ENCODE measurements around the gene TBC1D5.
"Not testable (repeated sequence)": the region's sequence is repeated elsewhere in the genome, so short reads cannot be mapped to it uniquely, and the experiment has no call there.

TBC1D5 gene

DNA sequence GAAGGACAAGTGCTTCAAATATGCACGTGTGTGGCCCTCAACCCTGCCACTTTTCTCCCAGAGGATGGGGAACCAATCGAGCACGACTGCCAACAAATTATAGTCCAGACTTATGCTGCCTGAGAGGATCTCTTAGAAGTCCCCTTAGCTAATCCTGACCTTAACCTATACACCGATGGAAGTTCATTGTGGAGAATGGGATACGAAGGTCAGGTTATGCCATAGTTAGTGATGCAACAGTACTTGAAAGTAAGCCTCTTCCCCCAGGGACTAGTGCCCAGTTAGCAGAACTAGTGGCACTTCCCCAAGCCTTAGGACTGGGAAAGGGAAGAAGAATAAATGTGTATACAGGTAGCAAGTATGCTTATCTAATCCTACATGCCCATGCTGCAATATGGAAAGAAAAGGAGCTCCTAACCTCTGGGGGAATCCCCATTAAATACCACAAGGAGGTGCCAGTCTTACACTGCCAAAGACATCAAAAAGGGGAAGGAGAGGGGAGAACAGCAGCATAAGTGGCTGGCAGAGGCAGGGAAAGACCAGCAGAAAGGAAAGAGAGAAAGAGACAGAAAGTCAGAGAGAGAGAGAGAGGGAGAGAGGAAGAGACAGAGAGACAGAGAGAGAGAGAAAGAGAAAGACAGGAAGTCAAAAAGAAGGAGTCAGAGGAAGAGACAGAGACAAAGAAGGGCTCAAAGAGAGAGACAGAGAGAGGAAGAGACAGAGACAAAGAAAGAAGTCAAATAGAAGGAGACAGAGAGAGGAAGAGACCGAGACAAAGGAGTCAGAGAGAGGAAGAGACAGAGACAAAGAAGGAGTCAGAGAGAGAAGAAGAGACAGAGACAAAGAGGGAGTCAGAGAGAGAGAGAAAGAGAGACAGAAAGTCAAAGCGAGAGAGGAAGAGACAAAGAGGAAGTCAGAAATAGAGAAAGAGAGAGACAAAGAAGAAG is 37.1 kb upstream of the TBC1D5 start:
- H4K20me1 ChIP-seq (ENCODE audit: insufficient read depth, low read length, poor library complexity, severe bottlenecking); H3K4me3 ChIP-seq (ENCODE audit: low read length, poor library complexity, severe bottlenecking); H3F3A ChIP-seq (ENCODE audit: low read depth); H3K36me3 ChIP-seq (ENCODE audit: insufficient read depth, low read length); H3K9ac ChIP-seq (ENCODE audit: low read depth, low read length, poor library complexity, severe bottlenecking); H2AFZ ChIP-seq (ENCODE audit: low read length); H3K9me2 ChIP-seq (replicated peaks; ENCODE audit: low read depth, low read length); H3K27me3 ChIP-seq (ENCODE audit: insufficient read depth, low read length, poor library complexity, severe bottlenecking); H3K4me1 ChIP-seq (ENCODE audit: insufficient read depth, low read length, poor library complexity, severe bottlenecking): not testable (repeated sequence)
- Histone ChIP-seq H3K79me2 (ENCODE audit: insufficient read depth, low read length) (peaks cover 22% of the 10 kb centered on the region; the same call in 1 of the 2 replicates), H3K9me3 (ENCODE audit: insufficient read depth, low read depth, low read length) (peaks cover 27% of the 10 kb centered on the region; the same call in 1 of the 2 replicates), H3K4me2 (ENCODE audit: low read depth, low read length, poor library complexity, severe bottlenecking) (peak overlapping the region; percentile 14)

DNA sequence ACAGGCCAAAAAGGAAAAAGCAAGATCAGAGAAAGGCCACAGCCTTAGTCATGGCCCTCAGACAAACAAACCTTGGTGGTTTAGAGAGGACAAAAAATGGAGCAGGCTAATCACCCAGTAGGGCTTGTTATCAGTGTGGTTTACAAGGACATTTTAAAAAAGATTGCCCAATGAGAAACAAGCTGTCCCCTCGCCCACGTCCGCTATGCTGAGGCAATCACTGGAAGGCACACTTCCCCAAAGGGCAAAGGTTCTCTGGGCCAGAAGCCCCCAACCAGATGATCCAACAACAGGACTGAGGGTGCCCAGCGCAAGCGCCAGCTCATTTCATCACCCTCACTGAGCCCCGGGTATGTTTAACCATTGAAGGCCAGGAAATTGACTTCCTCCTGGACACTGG is 34.9 kb upstream of the TBC1D5 start:
- H4K20me1 ChIP-seq (ENCODE audit: insufficient read depth, low read length, poor library complexity, severe bottlenecking); H2AFZ ChIP-seq (ENCODE audit: low read length); H3K4me1 ChIP-seq (ENCODE audit: insufficient read depth, low read length, poor library complexity, severe bottlenecking); H3F3A ChIP-seq (ENCODE audit: low read depth); H3K27me3 ChIP-seq (ENCODE audit: insufficient read depth, low read length, poor library complexity, severe bottlenecking); H3K36me3 ChIP-seq (ENCODE audit: insufficient read depth, low read length); H3K9ac ChIP-seq (ENCODE audit: low read depth, low read length, poor library complexity, severe bottlenecking); H3K9me2 ChIP-seq (replicated peaks; ENCODE audit: low read depth, low read length): not testable (repeated sequence)
- H3K9me3 ChIP-seq (ENCODE audit: insufficient read depth, low read depth, low read length) = peaks cover 19% of the 10 kb centered on the region; the same call in 1 of the 2 replicates
- peak overlapping the region; percentile 86 for H3K4me2 ChIP-seq (ENCODE audit: low read depth, low read length, poor library complexity, severe bottlenecking)
- peaks cover 22% of the 10 kb centered on the region; the same call in 1 of the 2 replicates for H3K79me2 ChIP-seq (ENCODE audit: insufficient read depth, low read length)
- H3K4me3 ChIP-seq (ENCODE audit: low read length, poor library complexity, severe bottlenecking) = peak overlapping the region; percentile 80

DNA sequence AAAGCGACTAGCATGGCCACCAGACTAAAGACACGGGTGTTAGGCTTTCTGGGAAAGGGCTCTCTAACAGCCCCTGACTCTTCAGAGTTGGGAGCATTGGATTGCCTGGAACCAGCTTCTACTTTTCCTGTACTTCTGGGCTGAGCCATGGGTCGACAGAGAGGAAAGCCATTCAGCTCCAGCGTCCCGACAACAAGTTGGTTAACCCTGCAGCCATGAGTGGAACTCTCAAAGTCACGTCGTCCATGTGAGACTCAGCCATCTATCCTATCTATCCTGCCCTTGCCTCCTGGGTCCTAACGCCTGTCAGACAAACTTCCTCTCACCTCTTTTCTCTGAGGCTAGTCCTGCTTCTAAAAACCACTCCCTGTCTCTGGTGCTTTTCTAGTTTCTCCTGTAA is 32.6 kb upstream of the TBC1D5 start:
- Histone ChIP-seq H3K4me1 (ENCODE audit: insufficient read depth, low read length, poor library complexity, severe bottlenecking) (peaks cover 11% of the 10 kb centered on the region), H3K4me3 (ENCODE audit: low read length, poor library complexity, severe bottlenecking) (peak overlapping the region; percentile 80), H3K27me3 (ENCODE audit: insufficient read depth, low read length, poor library complexity, severe bottlenecking) (no peaks in the 10 kb centered on the region), H3F3A (ENCODE audit: low read depth) (0 out of 2 replicates have a peak, but pooled peaks cover 6% of the 10 kb centered on the region), H2AFZ (ENCODE audit: low read length) (peak overlapping the region; percentile 67; the same call in 1 of the 2 replicates), H3K9me2 (replicated peaks; ENCODE audit: low read depth, low read length) (no peaks in the 10 kb centered on the region), H3K36me3 (ENCODE audit: insufficient read depth, low read length) (no peaks in the 10 kb centered on the region), H3K4me2 (ENCODE audit: low read depth, low read length, poor library complexity, severe bottlenecking) (peak overlapping the region; percentile 86), H3K9ac (ENCODE audit: low read depth, low read length, poor library complexity, severe bottlenecking) (peak overlapping the region; percentile 82), H3K79me2 (ENCODE audit: insufficient read depth, low read length) (peaks cover 22% of the 10 kb centered on the region; the same call in 1 of the 2 replicates), H3K9me3 (ENCODE audit: insufficient read depth, low read depth, low read length) (peaks cover 3% of the 10 kb centered on the region; the same call in 1 of the 2 replicates), H4K20me1 (ENCODE audit: insufficient read depth, low read length, poor library complexity, severe bottlenecking) (no peaks in the 10 kb centered on the region)
- TF ChIP-seq, protein P1, sequence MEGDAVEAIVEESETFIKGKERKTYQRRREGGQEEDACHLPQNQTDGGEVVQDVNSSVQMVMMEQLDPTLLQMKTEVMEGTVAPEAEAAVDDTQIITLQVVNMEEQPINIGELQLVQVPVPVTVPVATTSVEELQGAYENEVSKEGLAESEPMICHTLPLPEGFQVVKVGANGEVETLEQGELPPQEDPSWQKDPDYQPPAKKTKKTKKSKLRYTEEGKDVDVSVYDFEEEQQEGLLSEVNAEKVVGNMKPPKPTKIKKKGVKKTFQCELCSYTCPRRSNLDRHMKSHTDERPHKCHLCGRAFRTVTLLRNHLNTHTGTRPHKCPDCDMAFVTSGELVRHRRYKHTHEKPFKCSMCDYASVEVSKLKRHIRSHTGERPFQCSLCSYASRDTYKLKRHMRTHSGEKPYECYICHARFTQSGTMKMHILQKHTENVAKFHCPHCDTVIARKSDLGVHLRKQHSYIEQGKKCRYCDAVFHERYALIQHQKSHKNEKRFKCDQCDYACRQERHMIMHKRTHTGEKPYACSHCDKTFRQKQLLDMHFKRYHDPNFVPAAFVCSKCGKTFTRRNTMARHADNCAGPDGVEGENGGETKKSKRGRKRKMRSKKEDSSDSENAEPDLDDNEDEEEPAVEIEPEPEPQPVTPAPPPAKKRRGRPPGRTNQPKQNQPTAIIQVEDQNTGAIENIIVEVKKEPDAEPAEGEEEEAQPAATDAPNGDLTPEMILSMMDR (conservative IDR thresholded peaks at IDR 0.05; ENCODE audit: low read length) = no peak
- no peak for TF ChIP-seq EZH2phosphoT487 (IDR thresholded peaks at IDR 0.05; ENCODE audit: borderline replicate concordance)

DNA sequence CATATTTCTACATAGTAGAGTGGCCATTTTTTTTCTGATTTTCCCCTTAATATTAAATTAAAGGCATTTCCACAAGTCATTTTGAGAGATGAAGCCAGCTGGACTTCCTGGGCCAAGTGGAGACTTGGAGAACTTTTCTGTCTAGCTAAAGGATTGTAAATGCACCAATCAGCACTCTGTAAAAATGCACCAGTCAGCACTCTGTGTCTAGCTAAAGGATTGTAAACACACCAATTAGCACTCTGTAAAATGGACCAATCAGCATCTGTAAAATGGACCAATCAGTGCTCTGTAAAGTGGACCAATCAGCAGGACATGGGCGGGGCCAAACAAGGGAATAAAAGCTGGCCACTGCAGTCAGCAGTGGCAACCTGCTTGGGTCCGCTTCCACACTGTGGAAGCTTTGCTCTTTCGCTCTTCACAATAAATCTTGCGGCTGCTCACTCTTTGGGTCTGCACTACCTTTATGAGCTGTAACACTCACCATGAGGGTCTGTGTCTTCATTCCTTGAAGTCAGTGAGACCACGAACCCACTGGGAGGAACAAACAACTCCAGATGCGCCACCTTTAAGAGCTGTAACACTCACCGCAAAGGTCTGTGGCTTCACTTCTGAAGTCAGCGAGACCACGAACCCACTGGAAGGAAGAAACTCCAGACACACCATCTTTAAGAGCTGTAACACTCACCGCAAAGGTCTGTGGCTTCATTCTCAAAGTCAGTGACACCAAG is 31.9 kb upstream of the TBC1D5 start:
- not testable (repeated sequence) for H3K36me3 ChIP-seq (ENCODE audit: insufficient read depth, low read length); H3K27me3 ChIP-seq (ENCODE audit: insufficient read depth, low read length, poor library complexity, severe bottlenecking); H4K20me1 ChIP-seq (ENCODE audit: insufficient read depth, low read length, poor library complexity, severe bottlenecking); H3F3A ChIP-seq (ENCODE audit: low read depth); H3K9me3 ChIP-seq (ENCODE audit: insufficient read depth, low read depth, low read length); H3K9me2 ChIP-seq (replicated peaks; ENCODE audit: low read depth, low read length); H2AFZ ChIP-seq (ENCODE audit: low read length)
- peak overlapping the region; percentile 86 for H3K4me2 ChIP-seq (ENCODE audit: low read depth, low read length, poor library complexity, severe bottlenecking)
- H3K4me3 ChIP-seq (ENCODE audit: low read length, poor library complexity, severe bottlenecking) = peak overlapping the region; percentile 80
- peak overlapping the region; percentile 82 for H3K9ac ChIP-seq (ENCODE audit: low read depth, low read length, poor library complexity, severe bottlenecking)
- H3K4me1 ChIP-seq (ENCODE audit: insufficient read depth, low read length, poor library complexity, severe bottlenecking) = peaks cover 11% of the 10 kb centered on the region
- H3K79me2 ChIP-seq (ENCODE audit: insufficient read depth, low read length) = peaks cover 22% of the 10 kb centered on the region; the same call in 1 of the 2 replicates

All from Loucy (cell line).